GM21390 (cell line): ENCODE measurements around the gene WHRN.

Experiments
- ATAC-seq: cut with Tn5 transposase; IDR thresholded peaks from one replicate; pipeline ENCODE4 v1.9.1; 2021; ENCODE audit not compliant: unreplicated experiment

Gene WHRN

GRCh38 chr9:114370251-114370967, 134.9 kb downstream of the WHRN start:
- no peak for ATAC-seq

GRCh38 chr9:114369216-114370130, 135.8 kb downstream of the WHRN start:
- no peak for ATAC-seq

GRCh38 chr9:114367772-114368569, 137.3 kb downstream of the WHRN start:
- ATAC-seq, result no peak

GRCh38 chr9:114367366-114367765, 137.9 kb downstream of the WHRN start:
- no peak for ATAC-seq

- peak; percentile 54 for ATAC-seq
These were observed 138.7 kb downstream of the WHRN start for GRCh38 chr9:114366334-114367128.

- ATAC-seq, result no peak
These were observed 140.1 kb downstream of the WHRN start for GRCh38 chr9:114365194-114365593.

- ATAC-seq, result no peak
These were observed 140.9 kb downstream of the WHRN start for GRCh38 chr9:114364134-114365041.

- no peak for ATAC-seq
These were observed 141.8 kb downstream of the WHRN start for GRCh38 chr9:114363424-114363823.

GRCh38 chr9:114362394-114362793, 142.9 kb downstream of the WHRN start:
- no peak for ATAC-seq

GRCh38 chr9:114361542-114361941, 143.7 kb downstream of the WHRN start:
- no peak for ATAC-seq

- ATAC-seq, result no peak
These were observed 145.5 kb downstream of the WHRN start for GRCh38 chr9:114359801-114360200.

GRCh38 chr9:114357911-114358328, 147.4 kb downstream of the WHRN start:
- ATAC-seq, result no peak

GRCh38 chr9:114357360-114357759, 147.9 kb downstream of the WHRN start:
- ATAC-seq, result no peak

GRCh38 chr9:114356792-114357191, 148.5 kb downstream of the WHRN start:
- no peak for ATAC-seq

GRCh38 chr9:114355821-114356220, 149.5 kb downstream of the WHRN start:
- no peak for ATAC-seq
